Activated B cell treated with CpG ODN at 0.5 μM for 24 hours (primary cell): ENCODE results near the gene FNDC7. TPM values are rescaled to one million over a fixed set of nuclear protein-coding genes. Genes with fewer than 3 reads are reported as not detected.

Experiments
- ATAC-seq: fragments of 200-7000 bp; cut with Tn5 transposase; one replicate; pipeline ENCODE4 v1.10.0; 2021; ENCODE audit warnings: low read depth, mild to moderate bottlenecking, moderate library complexity
- CTCF ChIA-PET: fragments of 350-600 bp; sonication (Branson Sonifier 250); formaldehyde crosslinking; loops from one replicate; lab custom pipeline; 2021; ENCODE audit warnings: antibody characterized with exemption; lab: Charles Lee
- POLR2A ChIA-PET: fragments of 350-600 bp; sonication (Branson Sonifier 250); formaldehyde crosslinking; loops from one replicate; lab custom pipeline; 2021; ENCODE audit warnings: antibody characterized with exemption; lab: Charles Lee
- DNase-seq: peaks from one replicate; pipeline ENCODE4 v3.0.0; 2022
- H3K27ac Mint-ChIP-seq: one replicate; pipeline ENCODE4 v1.8.0; 2020; ENCODE audit warnings: mixed read lengths
- H3K27me3 Mint-ChIP-seq: one replicate; pipeline ENCODE4 v1.8.0; 2021; ENCODE audit warnings: mixed read lengths
- H3K36me3 Mint-ChIP-seq: one replicate; pipeline ENCODE4 v1.8.0; 2021; ENCODE audit warnings: low read depth, mixed read lengths
- H3K4me1 Mint-ChIP-seq: one replicate; pipeline ENCODE4 v1.8.0; 2021; ENCODE audit warnings: mixed read lengths
- H3K4me3 Mint-ChIP-seq: one replicate; pipeline ENCODE4 v1.8.0; 2020; ENCODE audit warnings: mild to moderate bottlenecking, mixed read lengths
- H3K9me3 Mint-ChIP-seq: one replicate; pipeline ENCODE4 v1.8.0; 2020; ENCODE audit warnings: mixed read lengths
- CTCF ChIP-seq: fragments of 200-600 bp; IDR thresholded peaks from one replicate; pipeline ENCODE4 v1.8.0; 2022; ENCODE audit warnings: antibody characterized with exemption, mild to moderate bottlenecking
- intact Hi-C: fragments of 100-400 bp; cut with micrococcal nuclease; formaldehyde crosslinking; loops from one replicate; pipeline ENCODE4 v1.15.1; 2024
- total RNA-seq: library from RNA; stranded (reverse); gene quantifications from 2 replicates; pipeline ENCODE4 v1.2.3, GENCODE V29; 2022

FNDC7 gene
- total RNA-seq, 1 donor from 2014 or later: not detected

- ATAC-seq (no peak), DNase-seq (no peak)
- H3K4me1 Mint-ChIP-seq: peaks cover 28% of the 10 kb centered on the region
- no peak overlapping the region for H3K27ac Mint-ChIP-seq
- no peak for TF ChIP-seq CTCF
- ChIA-PET CTCF (no interaction called here), POLR2A (no interaction called here)
- no peak overlapping the region for H3K4me3 Mint-ChIP-seq
- no peaks in the 10 kb centered on the region for H3K9me3 Mint-ChIP-seq
- H3K36me3 Mint-ChIP-seq: peaks cover 36% of the 10 kb centered on the region
- no peaks in the 10 kb centered on the region for H3K27me3 Mint-ChIP-seq
- intact Hi-C loops: no loop called here
These were observed 37.9 kb downstream of the FNDC7 start for GRCh38 chr1:108750476-108751181.

GRCh38 chr1:108753363-108753762 is 40.7 kb downstream of the FNDC7 start:
- CTCF ChIA-PET: interaction anchor here (0.9 kb wide), 1 partner anchor 61 kb away, joined by 3 read pairs; the partner anchor contains the start of gene PRPF38B
- intact Hi-C loops: no loop called here
- DNase-seq (no peak), ATAC-seq (no peak)
- no peak overlapping the region for H3K4me3 Mint-ChIP-seq
- H3K27ac Mint-ChIP-seq: no peak overlapping the region
- TF ChIP-seq CTCF: no peak
- H3K36me3 Mint-ChIP-seq: peaks cover 42% of the 10 kb centered on the region
- POLR2A ChIA-PET: interaction anchor here (1.3 kb wide), 1 partner anchor 61 kb away, joined by 5 read pairs; the partner anchor contains the start of gene PRPF38B
- no peaks in the 10 kb centered on the region for H3K9me3 Mint-ChIP-seq
- H3K27me3 Mint-ChIP-seq: no peaks in the 10 kb centered on the region
- H3K4me1 Mint-ChIP-seq: peaks cover 12% of the 10 kb centered on the region

GRCh38 chr1:108758796-108759195 is 46.1 kb downstream of the FNDC7 start:
- Mint-ChIP-seq H3K4me3 (no peak overlapping the region), H3K27ac (no peak overlapping the region), H3K36me3 (peaks cover 64% of the 10 kb centered on the region), H3K27me3 (no peaks in the 10 kb centered on the region), H3K4me1 (no peaks in the 10 kb centered on the region), H3K9me3 (no peaks in the 10 kb centered on the region)
- no peak for DNase-seq
- no peak for ATAC-seq
- POLR2A ChIA-PET: no interaction called here
- intact Hi-C loops: no loop called here
- CTCF ChIA-PET: no interaction called here
- no peak for TF ChIP-seq CTCF

- no peaks in the 10 kb centered on the region for H3K4me1 Mint-ChIP-seq
- ATAC-seq: no peak
- CTCF ChIA-PET: no interaction called here
- no peaks in the 10 kb centered on the region for H3K9me3 Mint-ChIP-seq
- no peak for DNase-seq
- no peak overlapping the region for H3K4me3 Mint-ChIP-seq
- no peak overlapping the region for H3K27ac Mint-ChIP-seq
- intact Hi-C loops: no loop called here
- TF ChIP-seq CTCF: no peak
- POLR2A ChIA-PET: no interaction called here
- peaks cover 51% of the 10 kb centered on the region for H3K36me3 Mint-ChIP-seq
- H3K27me3 Mint-ChIP-seq: no peaks in the 10 kb centered on the region
These were observed 54.4 kb downstream of the FNDC7 start for GRCh38 chr1:108767115-108767514.

- Mint-ChIP-seq H3K27me3 (no peaks in the 10 kb centered on the region), H3K9me3 (no peaks in the 10 kb centered on the region), H3K4me1 (no peaks in the 10 kb centered on the region), H3K4me3 (no peak overlapping the region), H3K36me3 (peaks cover 49% of the 10 kb centered on the region), H3K27ac (no peak overlapping the region)
- no peak for ATAC-seq
- POLR2A ChIA-PET: no interaction called here
- intact Hi-C loops: no loop called here
- TF ChIP-seq CTCF: no peak
- DNase-seq: no peak
- CTCF ChIA-PET: no interaction called here
These were observed 55.0 kb downstream of the FNDC7 start for GRCh38 chr1:108767708-108768107.
